Activated T-cell treated with anti-CD3 and anti-CD28 coated beads, Interleukin-2, amount 50 U/mL, for 24 hours (primary cell): ENCODE measurements around the gene LRRC31.

Experiments used
- DNase-seq: peaks from one replicate; pipeline ENCODE4 v3.0.0-alpha.2; 2020
- H3K27ac Mint-ChIP-seq: 2 replicates; pipeline ENCODE4 v1.8.0; 2020; ENCODE audit warnings: mild to moderate bottlenecking, mixed read lengths
- H3K27me3 Mint-ChIP-seq: 2 replicates; pipeline ENCODE4 v1.8.0; 2020; ENCODE audit warnings: mixed read lengths
- H3K36me3 Mint-ChIP-seq: 2 replicates; pipeline ENCODE4 v1.8.0; 2020; ENCODE audit warnings: low read depth, mixed read lengths
- H3K4me1 Mint-ChIP-seq: 2 replicates; pipeline ENCODE4 v1.8.0; 2020; ENCODE audit warnings: low read depth, mixed read lengths
- H3K4me3 Mint-ChIP-seq: 2 replicates; pipeline ENCODE4 v1.8.0; 2020; ENCODE audit warnings: mild to moderate bottlenecking, moderate library complexity, mixed read lengths
- H3K9me3 Mint-ChIP-seq: 2 replicates; pipeline ENCODE4 v1.8.0; 2020; ENCODE audit warnings: mixed read lengths

LRRC31 gene

DNA sequence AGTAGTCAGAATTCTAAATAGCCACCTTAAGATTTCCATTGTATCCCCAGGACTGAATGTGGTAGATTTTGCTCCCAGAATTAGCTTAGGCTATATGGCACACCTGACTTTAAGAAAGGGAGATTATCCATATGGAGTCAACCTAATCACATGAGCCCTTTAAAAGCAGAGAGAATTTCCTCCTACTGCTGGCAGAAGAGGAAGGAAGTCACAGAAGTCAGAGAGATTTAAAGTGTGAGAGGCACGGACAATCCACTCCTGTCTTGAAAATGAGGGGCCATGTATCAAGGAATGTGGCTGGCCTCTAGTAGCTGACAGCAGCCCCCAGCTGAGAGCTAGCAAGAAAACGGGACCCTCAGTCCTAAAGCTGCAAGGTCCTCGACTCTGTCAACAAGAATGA, 26.8 kb downstream of the LRRC31 start:
- Mint-ChIP-seq H3K4me1 (no peaks in the 10 kb centered on the region), H3K9me3 (no peaks in the 10 kb centered on the region), H3K36me3 (no peaks in the 10 kb centered on the region), H3K4me3 (no peak overlapping the region), H3K27ac (no peak overlapping the region), H3K27me3 (peaks cover 10% of the 10 kb centered on the region)
- no peak for DNase-seq

GRCh38 chr3:169841171-169841570, 28.6 kb downstream of the LRRC31 start:
- no peaks in the 10 kb centered on the region for H3K36me3 Mint-ChIP-seq

DNA sequence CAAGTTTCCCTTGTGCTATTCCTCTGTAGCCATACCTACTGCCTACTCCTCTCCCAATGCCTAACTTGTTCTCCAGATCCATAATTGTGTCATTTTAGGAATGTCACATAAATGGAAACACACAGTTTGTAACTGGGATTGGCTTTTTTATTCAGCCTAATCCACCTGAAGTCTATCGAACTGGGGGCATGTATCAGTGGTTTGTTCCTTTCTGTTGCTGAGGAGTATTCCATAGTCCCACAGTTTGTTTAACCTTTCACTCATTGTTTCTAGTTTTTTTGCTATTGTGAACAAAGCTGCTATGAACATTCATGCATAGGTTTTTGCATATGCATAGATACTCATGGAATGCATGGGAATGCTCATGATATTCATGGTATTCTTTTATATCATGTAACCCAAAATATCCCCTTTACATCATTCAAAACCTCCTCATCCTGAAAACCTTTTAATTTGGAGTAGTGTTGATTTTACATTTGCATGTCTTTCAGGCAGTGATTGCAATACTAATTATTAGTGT, 31.2 kb downstream of the LRRC31 start:
- H3K36me3 Mint-ChIP-seq, result no peaks in the 10 kb centered on the region
- H3K4me3 Mint-ChIP-seq, result no peak overlapping the region
- peaks cover 4% of the 10 kb centered on the region for H3K27me3 Mint-ChIP-seq
- no peaks in the 10 kb centered on the region for H3K9me3 Mint-ChIP-seq
- no peak for DNase-seq
- H3K27ac Mint-ChIP-seq, result no peak overlapping the region
- no peaks in the 10 kb centered on the region for H3K4me1 Mint-ChIP-seq

More at GRCh38 chr3:169841171-169841570, 28.6 kb downstream of the LRRC31 start:
- no peak for DNase-seq
- no peak overlapping the region for H3K27ac Mint-ChIP-seq
- no peaks in the 10 kb centered on the region for H3K9me3 Mint-ChIP-seq
- H3K27me3 Mint-ChIP-seq, result peaks cover 7% of the 10 kb centered on the region
- no peak overlapping the region for H3K4me3 Mint-ChIP-seq
- H3K4me1 Mint-ChIP-seq, result no peaks in the 10 kb centered on the region

DNA sequence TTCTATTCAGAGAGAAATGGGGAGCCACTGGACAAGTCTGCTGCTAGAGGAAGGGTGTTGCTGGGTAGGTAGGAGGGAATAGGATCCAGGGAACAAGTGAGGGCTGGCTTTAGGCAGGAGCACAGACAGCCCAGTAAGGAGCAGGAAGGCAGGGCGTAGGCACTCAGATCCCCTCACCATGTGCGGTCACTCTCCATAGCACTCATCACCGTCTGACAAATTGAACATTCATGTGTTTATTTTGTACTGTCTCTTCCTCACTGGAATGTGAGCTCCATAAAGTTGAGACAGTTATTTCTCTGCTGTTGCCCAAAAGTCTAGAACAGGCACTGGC, 32.8 kb downstream of the LRRC31 start:
- DNase-seq, result no peak
- Mint-ChIP-seq H3K9me3 (no peaks in the 10 kb centered on the region), H3K36me3 (no peaks in the 10 kb centered on the region), H3K27ac (no peak overlapping the region), H3K27me3 (peaks cover 8% of the 10 kb centered on the region), H3K4me1 (no peaks in the 10 kb centered on the region), H3K4me3 (no peak overlapping the region)

- no peaks in the 10 kb centered on the region for H3K9me3 Mint-ChIP-seq
- H3K4me3 Mint-ChIP-seq, result no peak overlapping the region
- H3K27ac Mint-ChIP-seq, result no peak overlapping the region
- H3K36me3 Mint-ChIP-seq, result no peaks in the 10 kb centered on the region
- DNase-seq, result no peak
- peaks cover 8% of the 10 kb centered on the region for H3K27me3 Mint-ChIP-seq
- no peaks in the 10 kb centered on the region for H3K4me1 Mint-ChIP-seq
These were observed 33.4 kb downstream of the LRRC31 start for GRCh38 chr3:169836078-169836941.

DNA sequence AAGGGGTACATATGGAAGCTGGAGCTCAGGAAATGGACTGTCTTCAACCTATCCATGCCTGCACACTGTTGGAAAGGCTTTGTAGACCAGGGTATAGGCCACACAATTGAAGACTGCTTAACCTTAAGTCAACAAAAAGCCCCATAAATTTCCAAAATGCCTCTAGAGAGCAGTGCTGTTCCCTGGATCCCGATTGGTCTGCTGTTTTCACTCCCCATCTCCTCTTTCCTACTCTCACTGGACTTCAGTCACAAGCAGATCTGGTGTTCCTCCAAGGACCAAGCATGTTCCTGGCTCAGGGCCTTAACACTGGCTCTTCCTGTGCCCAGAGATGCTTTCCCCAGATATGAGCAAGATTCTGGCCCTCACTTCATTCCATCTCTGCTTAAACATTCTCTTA, 34.2 kb downstream of the LRRC31 start:
- DNase-seq, result no peak
- Mint-ChIP-seq H3K27ac (no peak overlapping the region), H3K4me1 (no peaks in the 10 kb centered on the region), H3K4me3 (no peak overlapping the region), H3K9me3 (no peaks in the 10 kb centered on the region), H3K27me3 (peaks cover 12% of the 10 kb centered on the region), H3K36me3 (no peaks in the 10 kb centered on the region)

GRCh38 chr3:169827712-169828111, 42.0 kb downstream of the LRRC31 start:
- Mint-ChIP-seq H3K36me3 (no peaks in the 10 kb centered on the region), H3K4me3 (no peak overlapping the region), H3K4me1 (peaks cover 9% of the 10 kb centered on the region), H3K27ac (no peak overlapping the region), H3K27me3 (peaks cover 10% of the 10 kb centered on the region), H3K9me3 (no peaks in the 10 kb centered on the region)
- DNase-seq, result no peak

- Mint-ChIP-seq H3K27ac (no peak overlapping the region), H3K4me3 (no peak overlapping the region), H3K9me3 (no peaks in the 10 kb centered on the region), H3K4me1 (peaks cover 9% of the 10 kb centered on the region), H3K27me3 (peaks cover 10% of the 10 kb centered on the region), H3K36me3 (no peaks in the 10 kb centered on the region)
- DNase-seq, result no peak
These were observed 44.4 kb downstream of the LRRC31 start for GRCh38 chr3:169825316-169825715.

GRCh38 chr3:169822983-169823382, 46.8 kb downstream of the LRRC31 start:
- no peaks in the 10 kb centered on the region for H3K4me1 Mint-ChIP-seq
- H3K27ac Mint-ChIP-seq, result no peak overlapping the region
- no peaks in the 10 kb centered on the region for H3K9me3 Mint-ChIP-seq
- H3K36me3 Mint-ChIP-seq, result no peaks in the 10 kb centered on the region
- no peak overlapping the region for H3K4me3 Mint-ChIP-seq
- peaks cover 17% of the 10 kb centered on the region for H3K27me3 Mint-ChIP-seq
- no peak for DNase-seq

DNA sequence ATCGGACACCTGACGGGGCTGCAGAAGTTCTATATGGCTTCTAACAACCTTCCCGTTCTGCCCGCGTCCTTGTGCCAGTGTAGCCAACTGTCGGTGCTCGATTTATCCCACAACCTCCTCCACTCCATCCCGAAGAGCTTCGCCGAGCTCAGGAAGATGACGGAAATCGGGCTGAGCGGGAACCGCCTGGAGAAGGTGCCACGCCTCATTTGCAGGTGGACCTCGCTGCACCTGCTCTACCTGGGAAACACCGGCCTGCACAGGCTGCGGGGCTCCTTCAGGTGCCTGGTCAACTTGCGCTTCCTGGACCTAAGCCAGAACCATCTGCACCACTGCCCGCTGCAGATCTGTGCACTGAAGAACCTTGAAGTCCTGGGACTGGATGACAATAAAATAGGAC, 47.2 kb downstream of the LRRC31 start:
- H3K36me3 Mint-ChIP-seq, result no peaks in the 10 kb centered on the region
- DNase-seq, result no peak
- H3K9me3 Mint-ChIP-seq, result no peaks in the 10 kb centered on the region
- H3K4me3 Mint-ChIP-seq, result no peak overlapping the region
- H3K4me1 Mint-ChIP-seq, result no peaks in the 10 kb centered on the region
- peaks cover 17% of the 10 kb centered on the region for H3K27me3 Mint-ChIP-seq
- H3K27ac Mint-ChIP-seq, result no peak overlapping the region

- peaks cover 17% of the 10 kb centered on the region for H3K27me3 Mint-ChIP-seq
- H3K9me3 Mint-ChIP-seq, result no peaks in the 10 kb centered on the region
- no peak overlapping the region for H3K27ac Mint-ChIP-seq
- no peak overlapping the region for H3K4me3 Mint-ChIP-seq
- DNase-seq, result no peak
- H3K4me1 Mint-ChIP-seq, result no peaks in the 10 kb centered on the region
- no peaks in the 10 kb centered on the region for H3K36me3 Mint-ChIP-seq
These were observed 47.6 kb downstream of the LRRC31 start for GRCh38 chr3:169822091-169822490.

DNA sequence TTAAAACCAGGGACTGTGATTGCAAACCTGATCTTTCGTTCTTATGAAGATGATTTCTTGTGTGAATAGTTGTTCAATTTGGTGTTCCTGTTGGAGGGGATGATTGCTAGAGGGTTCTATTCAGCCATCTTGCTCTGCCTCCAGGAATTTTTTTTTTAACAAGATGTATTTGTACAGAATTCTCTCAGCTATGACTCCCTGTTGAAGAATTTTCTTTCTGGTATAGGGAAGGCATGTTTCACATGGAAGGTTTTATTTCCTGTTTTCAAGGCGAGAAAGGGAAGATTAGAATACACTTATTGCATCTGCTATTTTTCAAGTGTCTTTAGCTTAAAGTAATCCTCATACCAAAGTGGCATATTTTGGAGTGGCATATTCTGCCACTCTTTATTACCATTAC, 51.4 kb downstream of the LRRC31 start:
- Mint-ChIP-seq H3K4me1 (peaks cover 11% of the 10 kb centered on the region), H3K36me3 (no peaks in the 10 kb centered on the region), H3K4me3 (no peak overlapping the region), H3K27ac (no peak overlapping the region), H3K9me3 (peaks cover 7% of the 10 kb centered on the region), H3K27me3 (peaks cover 14% of the 10 kb centered on the region)
- no peak for DNase-seq

- Mint-ChIP-seq H3K4me1 (peaks cover 26% of the 10 kb centered on the region), H3K9me3 (peaks cover 7% of the 10 kb centered on the region), H3K27ac (no peak overlapping the region)
These were observed 54.1 kb downstream of the LRRC31 start for GRCh38 chr3:169815590-169816150.

GRCh38 chr3:169813757-169814517, 55.8 kb downstream of the LRRC31 start:
- H3K36me3 Mint-ChIP-seq, result no peaks in the 10 kb centered on the region

More at GRCh38 chr3:169815590-169816150, 54.1 kb downstream of the LRRC31 start:
- no peaks in the 10 kb centered on the region for H3K36me3 Mint-ChIP-seq
- DNase-seq, result no peak
- peaks cover 7% of the 10 kb centered on the region for H3K27me3 Mint-ChIP-seq
- H3K4me3 Mint-ChIP-seq, result no peak overlapping the region

More at GRCh38 chr3:169813757-169814517, 55.8 kb downstream of the LRRC31 start:
- H3K27me3 Mint-ChIP-seq, result peaks cover 4% of the 10 kb centered on the region
- H3K9me3 Mint-ChIP-seq, result peaks cover 7% of the 10 kb centered on the region
- peak; percentile 78 for DNase-seq
- peaks cover 29% of the 10 kb centered on the region for H3K4me1 Mint-ChIP-seq
- peak overlapping the region; percentile 72 for H3K4me3 Mint-ChIP-seq
- H3K27ac Mint-ChIP-seq, result peak overlapping the region; percentile 85
